ENCODE results near the gene COLQ.
A peak's percentile ranks its signal among the peaks of the same experiment; 100 is the strongest.

DNA sequence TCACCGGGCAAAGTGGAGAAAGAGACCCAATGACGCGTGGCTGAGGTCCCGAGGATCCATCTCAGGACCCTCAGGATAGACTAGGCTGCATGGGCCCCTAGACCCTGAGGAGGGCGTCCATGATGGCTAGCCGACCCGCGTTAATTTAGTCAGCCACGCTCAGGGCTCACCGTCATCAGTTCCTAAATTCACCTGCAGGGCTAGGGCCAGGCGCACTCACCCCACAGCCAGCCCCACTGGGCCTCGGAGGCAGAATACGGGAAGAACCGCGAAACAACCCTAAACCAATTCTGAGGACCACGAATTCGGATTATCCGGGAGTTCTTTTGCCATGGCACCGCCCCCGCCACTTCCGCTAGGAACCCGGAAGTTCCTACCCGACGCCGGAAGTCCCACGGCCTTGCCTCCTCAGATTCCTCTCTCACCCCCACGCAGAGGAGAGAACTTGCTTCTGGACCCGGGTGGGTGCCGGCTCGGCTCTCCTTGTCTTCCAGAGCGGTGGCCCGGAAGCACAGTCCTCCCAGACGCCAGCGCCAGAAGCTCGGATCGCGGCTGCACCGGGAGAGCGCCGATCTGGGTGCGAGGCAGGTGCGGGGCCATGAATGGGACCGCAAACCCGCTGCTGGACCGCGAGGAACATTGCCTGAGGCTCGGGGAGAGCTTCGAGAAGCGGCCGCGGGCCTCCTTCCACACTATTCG, 94.2 kb downstream of the COLQ start, which contains the start of the genes EAF1 and METTL6:
- peak; percentile 69 for TF ChIP-seq POLR2A (IDR thresholded peaks at IDR 0.05; ENCODE audit: low read length)
- TF ChIP-seq GATA1 (IDR thresholded peaks at IDR 0.05; ENCODE audit: low read depth, low read length), result no peak
